Neutrophil (primary cell): ENCODE measurements around the gene VWDE.
"Not testable (repeated sequence)": the region's sequence is repeated elsewhere in the genome, so short reads cannot be mapped to it uniquely, and the experiment has no call there.

Source experiments
- H3K27ac ChIP-seq: fragments of 200-600 bp; sonication (generic); 2 replicates; pipeline ENCODE4 v1.5.1; 2016; ENCODE audit warnings: mild to moderate bottlenecking, moderate library complexity
- H3K27me3 ChIP-seq: fragments of 200-600 bp; sonication (generic); 2 replicates; pipeline ENCODE4 v1.6.0; 2016; ENCODE audit warnings: mild to moderate bottlenecking
- H3K36me3 ChIP-seq: fragments of 200-600 bp; sonication (generic); 2 replicates; pipeline ENCODE4 v1.5.1; 2017
- H3K4me1 ChIP-seq, 2 experiments: fragments of 200-600 bp in 1 of 2; sonication (generic) in 1 of 2; 1 replicate in 1 of 2; 2 replicates in 1 of 2; pipeline versions ENCODE4 v1.5.1 to v1.6.1; 2013 to 2016; ENCODE audit warnings: low read depth in 1 of 2, low read length in 1 of 2, mild to moderate bottlenecking in 1 of 2, moderate library complexity in 1 of 2; ENCODE audit not compliant: control insufficient read depth in 1 of 2, insufficient read depth in 1 of 2
- H3K4me3 ChIP-seq, 2 experiments: fragments of 200-600 bp in 1 of 2; sonication (generic) in 1 of 2; 1 replicate in 1 of 2; 2 replicates in 1 of 2; pipeline ENCODE4 v1.5.1; 2013 to 2016; ENCODE audit warnings: low read depth in 1 of 2, low read length in 1 of 2, mild to moderate bottlenecking in 1 of 2, moderate library complexity in 1 of 2
- H3K9me3 ChIP-seq: fragments of 200-600 bp; sonication (generic); 2 replicates; pipeline ENCODE4 v1.5.1; 2016
- TF ChIP-seq, protein P1 (sequence below): fragments of 200-600 bp; sonication (generic); IDR thresholded peaks from 2 replicates; pipeline ENCODE4 v1.5.1; 2016; ENCODE audit warnings: antibody characterized with exemption

Gene VWDE

DNA sequence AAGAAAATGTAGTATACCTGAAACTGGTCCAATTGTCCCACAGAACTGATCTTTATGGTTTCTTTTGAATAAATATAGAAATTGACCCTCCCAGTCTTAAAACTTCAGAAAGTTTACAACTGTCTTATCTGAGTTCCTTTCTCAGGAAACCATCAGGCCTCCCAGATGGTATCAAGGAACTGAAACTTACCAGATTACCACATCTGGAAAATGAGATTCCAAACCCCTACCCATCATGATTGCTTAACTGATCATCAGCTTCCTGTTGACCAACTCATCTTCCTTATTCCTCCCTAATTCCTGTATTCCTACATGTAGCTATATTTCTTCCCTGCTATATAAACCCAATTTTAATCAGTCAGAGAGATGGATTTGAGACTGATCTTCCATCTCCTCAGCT, 5.5 kb downstream of the VWDE start:
- Histone ChIP-seq H3K27me3 (peaks cover 15% of the 10 kb centered on the region), H3K27ac (no peak overlapping the region), H3K36me3 (no peaks in the 10 kb centered on the region), H3K4me3 (no peak overlapping the region), H3K9me3 (peaks cover 9% of the 10 kb centered on the region), H3K4me1 (peaks cover under 1 to 4% of the 10 kb centered on the region in 2 experiments)
- TF ChIP-seq, protein P1, sequence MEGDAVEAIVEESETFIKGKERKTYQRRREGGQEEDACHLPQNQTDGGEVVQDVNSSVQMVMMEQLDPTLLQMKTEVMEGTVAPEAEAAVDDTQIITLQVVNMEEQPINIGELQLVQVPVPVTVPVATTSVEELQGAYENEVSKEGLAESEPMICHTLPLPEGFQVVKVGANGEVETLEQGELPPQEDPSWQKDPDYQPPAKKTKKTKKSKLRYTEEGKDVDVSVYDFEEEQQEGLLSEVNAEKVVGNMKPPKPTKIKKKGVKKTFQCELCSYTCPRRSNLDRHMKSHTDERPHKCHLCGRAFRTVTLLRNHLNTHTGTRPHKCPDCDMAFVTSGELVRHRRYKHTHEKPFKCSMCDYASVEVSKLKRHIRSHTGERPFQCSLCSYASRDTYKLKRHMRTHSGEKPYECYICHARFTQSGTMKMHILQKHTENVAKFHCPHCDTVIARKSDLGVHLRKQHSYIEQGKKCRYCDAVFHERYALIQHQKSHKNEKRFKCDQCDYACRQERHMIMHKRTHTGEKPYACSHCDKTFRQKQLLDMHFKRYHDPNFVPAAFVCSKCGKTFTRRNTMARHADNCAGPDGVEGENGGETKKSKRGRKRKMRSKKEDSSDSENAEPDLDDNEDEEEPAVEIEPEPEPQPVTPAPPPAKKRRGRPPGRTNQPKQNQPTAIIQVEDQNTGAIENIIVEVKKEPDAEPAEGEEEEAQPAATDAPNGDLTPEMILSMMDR: no peak

DNA sequence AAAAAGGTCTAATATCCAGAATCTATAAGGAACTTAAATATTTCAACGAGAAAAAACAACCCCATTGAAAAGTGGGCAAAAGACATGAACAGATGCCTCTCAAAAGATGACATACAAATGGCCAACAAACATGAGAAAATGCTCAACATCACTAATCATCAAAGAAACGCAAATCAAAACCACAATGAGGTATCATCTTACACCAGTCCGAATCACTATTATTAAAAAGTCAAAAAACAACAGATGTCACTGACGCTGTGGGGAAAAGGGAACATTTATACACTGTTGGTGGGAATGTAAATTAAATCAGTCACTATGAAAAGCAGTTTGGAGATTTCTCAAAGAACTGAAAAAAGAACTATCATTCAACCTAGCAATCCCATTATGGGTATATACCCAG, 6.0 kb downstream of the VWDE start:
- H3K27me3 ChIP-seq: peaks cover 10% of the 10 kb centered on the region
- no peak overlapping the region for H3K27ac ChIP-seq
- TF ChIP-seq, protein P1: no peak
- H3K4me3 ChIP-seq: no peak overlapping the region
- no peaks in the 10 kb centered on the region for H3K4me1 ChIP-seq
- no peaks in the 10 kb centered on the region for H3K36me3 ChIP-seq
- H3K9me3 ChIP-seq: peaks cover 9% of the 10 kb centered on the region

DNA sequence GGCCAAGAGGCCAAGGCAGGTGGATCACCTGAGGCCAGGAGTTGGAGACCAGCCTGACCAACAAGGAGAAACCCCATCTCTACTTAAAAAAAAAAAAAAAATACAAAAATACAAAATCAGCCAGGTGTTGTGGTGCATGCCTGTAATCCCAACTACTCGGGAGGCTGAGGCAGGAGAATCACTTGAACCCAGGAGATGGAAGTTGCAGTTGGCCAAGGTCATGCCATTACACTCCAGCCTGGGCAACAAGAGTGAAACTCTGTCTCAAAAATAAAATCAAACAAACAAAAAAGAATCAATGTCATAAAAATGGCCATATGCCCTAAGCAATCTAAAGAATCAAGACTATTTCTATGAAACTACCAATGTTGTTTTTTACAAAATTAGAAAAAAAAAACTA, 7.0 kb downstream of the VWDE start:
- not testable (repeated sequence) for H3K4me3 ChIP-seq, H3K27me3 ChIP-seq, H3K27ac ChIP-seq, H3K4me1 ChIP-seq, H3K36me3 ChIP-seq, H3K9me3 ChIP-seq

DNA sequence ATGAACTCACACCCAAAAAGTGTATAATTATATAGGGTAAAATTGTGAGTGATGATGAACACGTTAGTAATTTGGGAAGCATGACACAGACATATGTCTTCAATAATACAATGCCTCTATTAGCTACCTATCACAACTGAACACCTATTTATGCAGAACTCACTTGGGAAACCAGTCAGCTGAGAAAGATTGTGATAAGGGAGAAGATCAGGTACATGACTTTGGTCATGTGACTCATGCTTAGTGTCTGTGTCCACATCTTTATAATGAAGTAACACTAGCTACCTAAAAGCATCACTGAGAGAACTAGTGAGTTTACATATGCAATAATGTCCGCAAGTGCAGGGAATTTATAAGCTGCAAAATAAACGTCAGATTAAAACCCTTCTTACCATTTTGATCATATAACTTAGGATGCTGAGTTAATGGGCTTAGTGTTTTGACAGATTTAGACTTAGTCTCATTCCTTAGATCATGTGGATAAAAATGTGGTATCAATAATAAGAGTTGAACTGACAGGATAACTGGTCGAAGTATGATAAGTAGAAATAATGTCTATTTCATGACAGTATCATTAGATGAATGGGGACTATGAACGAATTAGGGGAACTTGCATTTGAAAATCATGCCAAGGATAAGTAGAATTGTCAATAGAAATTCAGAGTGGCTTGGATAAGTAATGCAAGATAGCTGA, 11.6 kb downstream of the VWDE start:
- no peaks in the 10 kb centered on the region for H3K27me3 ChIP-seq
- H3K27ac ChIP-seq: no peak overlapping the region
- no peaks in the 10 kb centered on the region for H3K9me3 ChIP-seq
- no peaks in the 10 kb centered on the region for H3K36me3 ChIP-seq
- H3K4me1 ChIP-seq: no peaks in the 10 kb centered on the region
- H3K4me3 ChIP-seq: no peak overlapping the region
- TF ChIP-seq, protein P1: no peak

DNA sequence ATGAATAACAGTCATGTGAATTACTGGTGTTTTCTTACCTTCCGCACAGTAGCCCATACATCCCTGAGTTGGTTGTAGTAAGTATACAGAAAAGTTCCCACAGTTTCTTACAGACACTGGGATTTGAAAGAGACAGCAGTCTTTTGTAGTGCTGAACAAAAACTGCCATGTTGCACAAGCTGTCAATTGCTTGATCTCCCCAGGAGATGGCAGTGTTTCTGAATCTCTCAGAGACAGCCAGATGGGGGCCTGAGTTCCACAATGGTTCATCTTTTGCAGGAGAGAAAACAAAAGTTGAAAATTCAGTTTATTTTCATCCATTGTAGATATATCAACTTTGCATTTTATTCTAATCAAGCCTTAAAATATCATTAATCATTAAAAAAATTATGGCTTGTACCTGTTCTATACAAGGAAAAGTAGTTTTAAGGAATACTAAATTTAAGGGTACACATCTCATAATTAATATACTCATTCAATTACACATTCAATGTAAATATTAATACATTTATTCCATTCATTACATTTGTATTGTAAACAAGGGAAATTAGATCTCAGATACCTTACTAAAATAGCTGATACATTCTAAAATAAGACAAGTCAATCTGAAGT, 14.5 kb downstream of the VWDE start:
- TF ChIP-seq, protein P1: no peak
- H3K9me3 ChIP-seq: no peaks in the 10 kb centered on the region
- H3K27me3 ChIP-seq: no peaks in the 10 kb centered on the region
- no peaks in the 10 kb centered on the region for H3K36me3 ChIP-seq
- H3K4me1 ChIP-seq: no peaks in the 10 kb centered on the region
- no peak overlapping the region for H3K27ac ChIP-seq
- no peak overlapping the region for H3K4me3 ChIP-seq

GRCh38 chr7:12386313-12386740, 17.3 kb downstream of the VWDE start:
- TF ChIP-seq, protein P1: no peak
- Histone ChIP-seq H3K9me3 (no peaks in the 10 kb centered on the region), H3K36me3 (no peaks in the 10 kb centered on the region), H3K27ac (no peak overlapping the region), H3K4me1 (no peaks in the 10 kb centered on the region), H3K4me3 (no peak overlapping the region), H3K27me3 (no peaks in the 10 kb centered on the region)
